T-helper 1 cell treated with Interleukin-12 subunit alpha and Interleukin-12 subunit beta and Interleukin-4 antibody, amounts not matched to agents 30 μg/mL and 1 μg/mL, for 36 hours (primary cell): ENCODE data around the gene FAM83G.
"Not testable (repeated sequence)": the region's sequence is repeated elsewhere in the genome, so short reads cannot be mapped to it uniquely, and the experiment has no call there.

ENCODE experiments used
- H3K27ac Mint-ChIP-seq: one replicate; pipeline ENCODE4 v1.8.0; 2021; ENCODE audit warnings: mild to moderate bottlenecking, mixed read lengths
- H3K27me3 Mint-ChIP-seq: one replicate; pipeline ENCODE4 v1.8.0; 2021; ENCODE audit warnings: low read depth, mixed read lengths
- H3K36me3 Mint-ChIP-seq: one replicate; pipeline ENCODE4 v1.8.0; 2021; ENCODE audit warnings: low read depth, mixed read lengths
- H3K4me1 Mint-ChIP-seq: one replicate; pipeline ENCODE4 v1.8.0; 2021; ENCODE audit warnings: low read depth, mixed read lengths
- H3K4me3 Mint-ChIP-seq: one replicate; pipeline ENCODE4 v1.8.0; 2021; ENCODE audit warnings: mild to moderate bottlenecking, moderate library complexity, mixed read lengths
- H3K9me3 Mint-ChIP-seq: one replicate; pipeline ENCODE4 v1.8.0; 2021; ENCODE audit warnings: mixed read lengths

The FAM83G gene

DNA sequence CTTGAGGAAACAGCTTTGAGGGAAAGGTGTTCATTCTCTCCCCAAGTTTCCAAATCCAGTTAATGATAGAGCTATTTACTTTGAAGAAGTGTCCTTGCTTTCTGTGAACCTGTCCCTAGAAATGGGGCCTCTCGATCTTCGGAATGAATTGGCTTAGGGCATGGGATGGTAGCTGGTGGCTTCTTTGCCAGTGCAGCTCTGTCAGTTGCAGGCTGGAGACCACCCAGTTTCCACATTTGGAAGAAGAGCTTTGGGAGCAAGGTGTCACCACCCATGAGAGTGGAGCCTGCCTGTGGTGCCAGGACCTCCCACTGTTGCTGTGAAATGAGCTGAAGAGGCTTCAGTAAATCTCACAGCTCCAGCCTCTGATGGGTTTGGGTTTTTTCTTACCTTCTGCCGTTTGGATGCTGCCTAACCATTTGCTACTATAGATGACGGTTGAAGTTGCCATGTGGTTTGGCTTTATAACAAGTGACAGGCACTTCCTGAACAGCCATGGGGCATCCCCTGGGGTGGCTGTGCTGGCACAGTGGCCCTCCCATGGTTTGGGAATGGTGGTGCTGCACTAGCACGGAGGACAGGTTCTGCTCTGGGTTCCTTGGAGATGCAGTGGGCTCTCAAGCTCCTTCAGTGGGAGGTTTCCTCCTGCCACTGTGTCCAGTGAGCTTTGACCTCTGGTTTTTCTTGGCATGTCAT lies 72.1 kb downstream of the FAM83G start:
- peak overlapping the region; percentile 52 for H3K27ac Mint-ChIP-seq
- no peak overlapping the region for H3K4me3 Mint-ChIP-seq
- H3K9me3 Mint-ChIP-seq: no peaks in the 10 kb centered on the region
- peaks cover 13% of the 10 kb centered on the region for H3K4me1 Mint-ChIP-seq
- peaks cover 9% of the 10 kb centered on the region for H3K27me3 Mint-ChIP-seq
- H3K36me3 Mint-ChIP-seq: peaks cover 26% of the 10 kb centered on the region

DNA sequence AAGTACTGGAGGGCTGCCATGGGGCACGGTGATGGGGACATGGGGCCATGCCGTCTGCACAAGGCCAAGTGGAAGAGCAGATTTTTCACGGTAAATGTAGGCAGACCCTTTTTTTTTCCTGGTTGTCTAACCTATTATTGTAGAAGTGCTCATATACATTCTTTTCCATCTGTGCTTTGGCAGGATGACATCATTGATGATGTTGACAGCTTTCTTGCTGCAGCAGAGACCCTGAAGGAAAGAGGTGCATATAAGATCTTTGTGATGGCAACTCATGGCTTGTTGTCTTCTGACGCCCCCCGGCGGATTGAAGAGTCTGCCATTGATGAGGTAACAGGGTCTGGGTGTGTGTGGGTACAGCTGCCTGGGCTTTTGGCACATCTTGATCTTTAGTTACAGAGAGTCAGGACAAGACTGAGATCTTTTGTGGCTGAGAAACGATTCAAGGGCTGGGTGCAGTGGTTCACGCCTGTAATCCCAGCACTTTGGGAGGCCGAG lies 75.9 kb downstream of the FAM83G start:
- Mint-ChIP-seq H3K36me3 (peaks cover 31% of the 10 kb centered on the region), H3K9me3 (no peaks in the 10 kb centered on the region), H3K27ac (no peak overlapping the region), H3K4me3 (no peak overlapping the region), H3K27me3 (no peaks in the 10 kb centered on the region), H3K4me1 (peaks cover 28% of the 10 kb centered on the region)

DNA sequence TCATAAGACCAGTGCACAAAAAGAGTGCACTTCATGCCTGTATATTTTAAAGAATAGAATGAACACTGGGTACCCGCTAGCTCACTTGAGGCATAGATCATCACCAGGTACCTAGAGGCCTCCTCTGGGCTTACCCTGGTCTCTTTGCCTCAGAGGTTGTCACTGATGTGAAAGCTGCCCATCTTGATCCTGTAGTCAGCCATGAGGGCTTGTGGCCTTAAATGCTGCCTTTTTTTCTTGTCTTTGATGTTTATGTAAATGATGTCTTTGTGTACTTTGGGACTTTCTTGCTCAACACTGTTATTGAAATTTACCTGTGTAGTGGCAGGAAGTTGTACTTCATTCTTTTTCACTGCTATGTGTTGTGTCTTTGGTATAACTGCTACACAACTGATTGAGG lies 79.4 kb downstream of the FAM83G start:
- Mint-ChIP-seq H3K27ac (peak overlapping the region; percentile 69), H3K36me3 (peaks cover 22% of the 10 kb centered on the region), H3K4me3 (peak overlapping the region; percentile 6), H3K27me3 (no peaks in the 10 kb centered on the region), H3K4me1 (peaks cover 37% of the 10 kb centered on the region), H3K9me3 (no peaks in the 10 kb centered on the region)

DNA sequence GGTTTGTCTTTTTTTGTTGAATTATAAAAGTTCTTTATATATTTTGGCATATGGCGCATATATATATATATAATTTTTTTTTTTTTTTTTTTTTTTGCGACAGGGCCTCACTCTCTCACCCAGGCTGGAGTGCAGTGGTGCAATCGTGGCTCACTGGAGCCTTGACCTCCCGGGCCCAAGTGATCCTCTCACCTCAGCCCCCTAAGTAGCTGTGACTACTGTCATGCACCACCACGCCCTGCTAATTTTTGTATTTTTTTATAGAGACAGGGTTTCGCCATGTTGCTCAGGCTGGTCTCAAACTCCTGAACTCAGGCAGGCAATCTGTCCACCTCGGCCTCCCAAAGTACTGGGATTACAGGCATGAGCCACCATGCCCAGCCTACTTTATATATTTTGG lies 82.0 kb downstream of the FAM83G start:
- H3K9me3 Mint-ChIP-seq, H3K4me3 Mint-ChIP-seq, H3K27me3 Mint-ChIP-seq: not testable (repeated sequence)
- Mint-ChIP-seq H3K4me1 (peaks cover 51% of the 10 kb centered on the region), H3K36me3 (peaks cover 21% of the 10 kb centered on the region), H3K27ac (peak overlapping the region; percentile 82)

DNA sequence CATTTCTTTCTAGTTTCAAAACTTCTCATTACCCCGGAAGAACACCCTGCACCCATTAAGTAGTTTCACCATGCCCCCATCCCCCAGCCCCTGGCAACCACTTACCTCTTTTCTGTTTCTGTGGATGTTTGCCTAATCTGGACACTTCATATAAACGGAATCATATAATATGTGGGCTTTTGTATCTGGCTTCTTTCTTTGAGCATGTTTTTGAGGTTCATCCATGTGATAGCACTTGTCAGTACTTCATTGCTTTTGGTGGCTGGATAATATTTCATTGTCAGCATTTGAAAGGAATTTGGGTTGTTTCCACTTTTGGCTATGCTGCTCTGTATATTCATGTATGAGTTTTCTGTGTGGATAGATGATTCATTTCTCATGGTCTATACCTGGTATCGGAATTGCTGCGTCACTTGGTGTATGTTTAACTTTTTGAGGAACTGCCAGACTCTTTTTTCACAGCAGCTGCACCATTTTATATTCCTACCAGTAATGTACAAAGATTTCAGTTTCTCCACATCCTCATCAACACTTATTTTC lies 82.6 kb downstream of the FAM83G start:
- H3K36me3 Mint-ChIP-seq: peaks cover 24% of the 10 kb centered on the region
- peak overlapping the region; percentile 82 for H3K27ac Mint-ChIP-seq
- H3K4me1 Mint-ChIP-seq: peaks cover 53% of the 10 kb centered on the region
- peak overlapping the region; percentile 28 for H3K4me3 Mint-ChIP-seq
- H3K9me3 Mint-ChIP-seq: no peaks in the 10 kb centered on the region
- H3K27me3 Mint-ChIP-seq: no peaks in the 10 kb centered on the region

DNA sequence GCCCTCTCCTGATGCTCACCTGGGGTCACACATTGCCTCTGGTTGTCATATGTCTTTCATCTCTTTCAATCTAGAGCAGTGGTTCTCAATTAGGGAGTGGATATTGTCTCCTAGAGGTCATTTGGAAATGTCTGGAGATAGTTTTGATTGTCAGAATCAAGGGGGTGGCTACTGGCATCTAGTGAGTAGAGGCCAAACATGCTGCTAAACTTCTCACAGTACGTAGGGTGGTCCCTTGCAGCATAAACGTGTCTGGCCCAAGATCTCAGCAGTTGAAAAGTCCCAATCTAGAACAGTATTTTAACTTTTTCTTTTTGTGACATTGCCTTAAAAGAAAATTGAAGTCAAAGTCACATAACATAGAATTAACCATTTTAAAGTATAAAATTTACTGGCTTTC lies 83.1 kb downstream of the FAM83G start:
- H3K9me3 Mint-ChIP-seq: no peaks in the 10 kb centered on the region
- peak overlapping the region; percentile 18 for H3K4me3 Mint-ChIP-seq
- H3K27me3 Mint-ChIP-seq: no peaks in the 10 kb centered on the region
- peaks cover 52% of the 10 kb centered on the region for H3K4me1 Mint-ChIP-seq
- peak overlapping the region; percentile 82 for H3K27ac Mint-ChIP-seq
- H3K36me3 Mint-ChIP-seq: peaks cover 29% of the 10 kb centered on the region

DNA sequence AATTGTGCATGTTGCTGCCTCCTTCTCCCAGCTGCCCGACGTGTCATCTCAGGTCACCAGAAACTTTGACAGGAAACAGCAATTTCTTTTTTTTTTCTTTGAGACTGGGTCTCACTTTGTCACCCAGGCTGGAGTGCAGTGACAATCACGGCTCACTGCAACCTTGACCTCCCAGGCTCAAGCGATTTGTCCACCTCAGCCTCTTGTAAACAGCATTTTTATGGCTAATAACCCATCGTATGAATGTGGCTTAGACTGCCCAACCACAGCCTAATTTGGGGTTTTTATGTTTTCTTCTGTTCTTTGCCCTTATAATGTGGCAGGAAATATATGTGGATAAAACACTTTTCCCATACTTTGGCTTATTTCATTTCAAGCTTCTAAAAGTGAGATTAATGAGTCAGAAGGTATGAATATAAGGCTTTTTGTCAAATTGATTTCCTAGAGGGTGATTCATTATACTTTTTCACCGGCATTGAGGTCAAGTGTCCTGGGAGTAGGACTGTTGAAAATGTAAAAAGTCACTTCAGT lies 83.6 kb downstream of the FAM83G start:
- Mint-ChIP-seq H3K4me1 (peaks cover 50% of the 10 kb centered on the region), H3K4me3 (peak overlapping the region; percentile 18), H3K27me3 (no peaks in the 10 kb centered on the region), H3K27ac (peak overlapping the region; percentile 82), H3K9me3 (no peaks in the 10 kb centered on the region), H3K36me3 (peaks cover 29% of the 10 kb centered on the region)

DNA sequence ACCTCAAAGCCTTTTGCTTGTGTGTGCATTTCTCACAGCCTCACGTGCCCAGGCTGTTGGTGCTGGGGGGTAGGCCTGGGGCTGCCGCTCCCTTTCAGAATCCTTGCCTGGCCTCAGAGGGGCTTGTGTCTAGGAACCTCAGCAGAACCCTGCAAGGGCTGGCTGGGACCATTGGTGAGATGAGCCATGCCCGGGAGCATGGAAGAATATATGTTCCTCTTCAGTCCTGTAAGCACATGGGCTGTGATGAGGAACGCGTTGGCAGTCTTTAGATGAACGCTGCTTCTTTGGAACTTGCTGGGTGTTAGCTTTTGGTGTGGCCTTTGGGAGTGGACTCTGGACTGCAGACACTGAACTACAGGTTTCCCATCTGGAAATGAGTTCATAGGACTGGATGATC lies 84.6 kb downstream of the FAM83G start:
- Mint-ChIP-seq H3K9me3 (no peaks in the 10 kb centered on the region), H3K27ac (peak overlapping the region; percentile 41), H3K27me3 (no peaks in the 10 kb centered on the region), H3K36me3 (peaks cover 30% of the 10 kb centered on the region), H3K4me3 (no peak overlapping the region), H3K4me1 (peaks cover 44% of the 10 kb centered on the region)
